Vagina (tissue), 2 donors: Measurements from ENCODE around the gene ZBTB20.

Experiments
- CTCF ChIP-seq, 3 experiments: fragments of 450-650 bp in 2 of 3; fragments of 200-600 bp in 1 of 3; sonication (generic) in 1 of 3; IDR thresholded peaks; one replicate each; pipeline ENCODE4 v1.5.1; 2017 to 2019; ENCODE audit warnings: antibody characterized with exemption in 3 of 3, mild to moderate bottlenecking in 2 of 3, moderate library complexity in 2 of 3
- POLR2A ChIP-seq, 2 donors: fragments of 450-650 bp; IDR thresholded peaks; one replicate each; pipeline ENCODE4 v1.6.1; 2017; ENCODE audit warnings: antibody characterized with exemption in 2 of 2, mild to moderate bottlenecking in 2 of 2, moderate library complexity in 2 of 2
- POLR2AphosphoS5 ChIP-seq, 2 donors: sonication (generic); formaldehyde crosslinking; IDR thresholded peaks; one replicate each; pipeline ENCODE4 v1.9.0; 2017; ENCODE audit warnings: antibody characterized with exemption in 2 of 2, mild to moderate bottlenecking in 2 of 2, low read depth in 1 of 2; ENCODE audit not compliant: insufficient read depth in 1 of 2

- no peak for TF ChIP-seq CTCF (IDR thresholded peaks at IDR 0.05)
- TF ChIP-seq POLR2AphosphoS5 (IDR thresholded peaks at IDR 0.05; ENCODE audit: insufficient read depth in 1 of 2, low read depth in 1 of 2): no peak
- no peak for TF ChIP-seq POLR2A (IDR thresholded peaks at IDR 0.05)
These were observed 640.3 kb downstream of the ZBTB20 start for GRCh38 chr3:114506591-114507300.
